ENCODE measurements around the gene THBS4. TPM values are rescaled to one million over a fixed set of nuclear protein-coding genes. Genes with fewer than 3 reads are reported as not detected.

The THBS4 gene
- total RNA-seq, 4 donors from 2014 or later = 1.0 to 2.1 TPM; not detected in 2

- Histone ChIP-seq H3K4me1 (peaks cover 0 to 4% (median 0%) of the 10 kb centered on the region in 4 donors), H3K4me3 (no peak overlapping the region), H3K27me3 (peaks cover 0 to 8% of the 10 kb centered on the region in 2 donors), H3K9me3 (no peaks in the 10 kb centered on the region), H3K27ac (no peak overlapping the region), H3K36me3 (no peaks in the 10 kb centered on the region)
- DNase-seq = no peak
- TF ChIP-seq POLR2A (IDR thresholded peaks at IDR 0.05) (no peak), CTCF (IDR thresholded peaks at IDR 0.05) (no peak)
Measured at GRCh38 chr5:80036615-80037014, 1.5 kb downstream of the THBS4 start.

- peaks cover 0 to 4% (median 0%) of the 10 kb centered on the region in 4 donors for H3K4me1 ChIP-seq
- H3K27me3 ChIP-seq = peaks cover 0 to 8% of the 10 kb centered on the region in 2 donors
- no peak overlapping the region for H3K4me3 ChIP-seq
- H3K9me3 ChIP-seq = no peaks in the 10 kb centered on the region
- no peak for DNase-seq
- H3K27ac ChIP-seq = no peak overlapping the region
- no peak for TF ChIP-seq POLR2A (IDR thresholded peaks at IDR 0.05)
- TF ChIP-seq CTCF (IDR thresholded peaks at IDR 0.05) = no peak
- no peaks in the 10 kb centered on the region for H3K36me3 ChIP-seq
Measured at GRCh38 chr5:80037366-80037765, 2.2 kb downstream of the THBS4 start.

- H3K36me3 ChIP-seq = no peaks in the 10 kb centered on the region
- H3K27ac ChIP-seq = no peak overlapping the region
- no peak for DNase-seq
- no peak for TF ChIP-seq CTCF (IDR thresholded peaks at IDR 0.05)
- no peak for TF ChIP-seq POLR2A (IDR thresholded peaks at IDR 0.05)
- no peaks in the 10 kb centered on the region for H3K9me3 ChIP-seq
- no peak overlapping the region for H3K4me3 ChIP-seq
- peaks cover 0 to 8% of the 10 kb centered on the region in 2 donors for H3K27me3 ChIP-seq
- peaks cover 0 to 4% (median 0%) of the 10 kb centered on the region in 4 donors for H3K4me1 ChIP-seq
Measured at GRCh38 chr5:80039650-80040049, 4.5 kb downstream of the THBS4 start.

- TF ChIP-seq CTCF (IDR thresholded peaks at IDR 0.05) = no peak
- TF ChIP-seq POLR2A (IDR thresholded peaks at IDR 0.05) = no peak
Measured at GRCh38 chr5:80041527-80041926, 6.4 kb downstream of the THBS4 start.

GRCh38 chr5:80042330-80042729 lies 7.2 kb downstream of the THBS4 start:
- no peaks in the 10 kb centered on the region for H3K4me1 ChIP-seq
- no peak overlapping the region for H3K27ac ChIP-seq
- H3K27me3 ChIP-seq = no peaks in the 10 kb centered on the region
- H3K9me3 ChIP-seq = no peaks in the 10 kb centered on the region
- no peak for DNase-seq
- TF ChIP-seq POLR2A (IDR thresholded peaks at IDR 0.05) (no peak), CTCF (IDR thresholded peaks at IDR 0.05) (no peak)
- H3K4me3 ChIP-seq = no peak overlapping the region
- no peaks in the 10 kb centered on the region for H3K36me3 ChIP-seq

More at GRCh38 chr5:80041527-80041926, 6.4 kb downstream of the THBS4 start:
- H3K36me3 ChIP-seq = no peaks in the 10 kb centered on the region
- H3K4me3 ChIP-seq = no peak overlapping the region
- no peak overlapping the region for H3K27ac ChIP-seq
- no peak for DNase-seq
- H3K9me3 ChIP-seq = no peaks in the 10 kb centered on the region
- H3K4me1 ChIP-seq = no peaks in the 10 kb centered on the region
- H3K27me3 ChIP-seq = no peaks in the 10 kb centered on the region

GRCh38 chr5:80043187-80043586 lies 8.0 kb downstream of the THBS4 start:
- no peak overlapping the region for H3K4me3 ChIP-seq
- H3K27ac ChIP-seq = no peak overlapping the region
- TF ChIP-seq CTCF (IDR thresholded peaks at IDR 0.05) = no peak
- TF ChIP-seq POLR2A (IDR thresholded peaks at IDR 0.05) = no peak
- no peaks in the 10 kb centered on the region for H3K9me3 ChIP-seq
- DNase-seq = no peak
- H3K27me3 ChIP-seq = no peaks in the 10 kb centered on the region
- no peaks in the 10 kb centered on the region for H3K36me3 ChIP-seq
- no peaks in the 10 kb centered on the region for H3K4me1 ChIP-seq

Data from Peyer's patch (tissue), 4 donors.